IMR-90 (cell line): ENCODE measurements around the gene ABL2. TPM values are rescaled to one million over a fixed set of nuclear protein-coding genes. Genes with fewer than 3 reads are reported as not detected.
"Not testable (repeated sequence)": the region's sequence is repeated elsewhere in the genome, so short reads cannot be mapped to it uniquely, and the experiment has no call there.

ENCODE experiments used
- ATAC-seq: fragments of 200-7000 bp; cut with Tn5 transposase; 2 replicates; pipeline ENCODE4 v1.9.1; 2020; ENCODE audit warnings: low read depth, mild to moderate bottlenecking, moderate library complexity
- BruUV-seq: library from RNA; stranded (reverse); fragments of 400-500 nt; replicated peaks from 2 replicates; lab custom pipeline; 2021; lab: Mats Ljungman, UMichigan
- CTCF ChIA-PET: fragments of 300-600 bp; formaldehyde crosslinking; extraction: SDS; loops from one replicate; lab custom pipeline; 2021; ENCODE audit warnings: antibody characterized with exemption; lab: Yijun Ruan, JAX
- POLR2A ChIA-PET: fragments of 300-600 bp; sonication (Branson Sonifier 250); formaldehyde crosslinking; loops from one replicate; lab custom pipeline; 2022; ENCODE audit warnings: antibody characterized with exemption; ENCODE audit not compliant: unreplicated experiment; lab: Charles Lee
- DNase-seq: peaks from one replicate; pipeline ENCODE4 v3.0.0; 2013
- H2AFZ ChIP-seq: replicated peaks from 2 replicates; pipeline ENCODE3; 2013; ENCODE audit warnings: low read length, mild to moderate bottlenecking; ENCODE audit not compliant: poor library complexity
- H2AK5ac ChIP-seq: 2 replicates; pipeline ENCODE4 v1.6.1; 2013; ENCODE audit warnings: low read depth, low read length, inconsistent platforms
- H2AK9ac ChIP-seq: replicated peaks from 2 replicates; pipeline ENCODE3; 2013; ENCODE audit warnings: mild to moderate bottlenecking, low read depth, low read length, moderate library complexity; ENCODE audit not compliant: poor library complexity
- H2BK120ac ChIP-seq: 2 replicates; pipeline ENCODE4 v1.6.1; 2013; ENCODE audit warnings: low read depth, low read length, inconsistent platforms
- H2BK15ac ChIP-seq: 3 replicates; pipeline ENCODE4 v1.6.1; 2013; ENCODE audit warnings: low read depth, low read length, inconsistent platforms
- H2BK20ac ChIP-seq: 2 replicates; pipeline ENCODE4 v1.6.1; 2013; ENCODE audit warnings: low read depth, mild to moderate bottlenecking, inconsistent platforms, low read length, moderate library complexity
- H2BK5ac ChIP-seq: 2 replicates; pipeline ENCODE4 v1.6.1; 2013; ENCODE audit warnings: mild to moderate bottlenecking, low read depth, low read length, inconsistent platforms; ENCODE audit not compliant: poor library complexity, severe bottlenecking
- H3K14ac ChIP-seq: replicated peaks from 2 replicates; pipeline ENCODE4 v1.6.1; 2013; ENCODE audit warnings: low read depth, low read length, inconsistent platforms
- H3K18ac ChIP-seq: 2 replicates; pipeline ENCODE4 v1.6.1; 2013; ENCODE audit warnings: low read depth, low read length, control low read depth
- H3K23ac ChIP-seq: 2 replicates; pipeline ENCODE4 v1.6.1; 2013; ENCODE audit warnings: low read depth, low read length, inconsistent platforms
- H3K27ac ChIP-seq: 2 replicates; pipeline ENCODE4 v1.5.1; 2013; ENCODE audit warnings: mild to moderate bottlenecking, control low read depth, low read length; ENCODE audit not compliant: insufficient read depth
- H3K27me3 ChIP-seq: 2 replicates; pipeline ENCODE4 v1.6.1; 2013; ENCODE audit warnings: low read length; ENCODE audit not compliant: control insufficient read depth, insufficient read depth
- H3K36me3 ChIP-seq: 2 replicates; pipeline ENCODE4 v1.6.1; 2013; ENCODE audit warnings: low read length, mixed read lengths; ENCODE audit not compliant: control insufficient read depth, insufficient read depth
- H3K4ac ChIP-seq: 2 replicates; pipeline ENCODE4 v1.6.1; 2013; ENCODE audit warnings: low read depth, low read length, inconsistent platforms
- H3K4me1 ChIP-seq: 2 replicates; pipeline ENCODE4 v1.6.1; 2013; ENCODE audit warnings: low read length, mixed read lengths; ENCODE audit not compliant: control insufficient read depth, insufficient read depth
- H3K4me2 ChIP-seq: 2 replicates; pipeline ENCODE4 v1.6.1; 2013; ENCODE audit warnings: low read depth, mild to moderate bottlenecking, control low read depth, low read length, moderate library complexity
- H3K4me3 ChIP-seq: 2 replicates; pipeline ENCODE4 v1.5.1; 2013; ENCODE audit warnings: low read depth, mild to moderate bottlenecking, control low read depth, low read length, moderate library complexity; ENCODE audit not compliant: insufficient read depth
- H3K56ac ChIP-seq: 2 replicates; pipeline ENCODE4 v1.6.1; 2013; ENCODE audit warnings: low read length, inconsistent platforms; ENCODE audit not compliant: insufficient read depth; ENCODE audit errors: extremely low read depth
- H3K79me1 ChIP-seq, 2 experiments: 2 replicates each; pipeline ENCODE4 v1.6.1; 2013; ENCODE audit warnings: low read length in 2 of 2, inconsistent platforms in 1 of 2, low read depth in 1 of 2
- H3K9ac ChIP-seq: 2 replicates; pipeline ENCODE4 v1.6.1; 2013; ENCODE audit warnings: low read depth, low read length, control low read depth
- H3K9me1 ChIP-seq: 2 replicates; pipeline ENCODE4 v1.6.1; 2013; ENCODE audit warnings: low read length, inconsistent platforms; ENCODE audit not compliant: insufficient read depth
- H3K9me3 ChIP-seq: 2 replicates; pipeline ENCODE4 v1.6.1; 2013; ENCODE audit warnings: low read length; ENCODE audit not compliant: control insufficient read depth, insufficient read depth
- H4K20me1 ChIP-seq: 2 replicates; pipeline ENCODE4 v1.6.1; 2013; ENCODE audit warnings: low read length, inconsistent platforms; ENCODE audit not compliant: insufficient read depth
- H4K5ac ChIP-seq: 2 replicates; pipeline ENCODE4 v1.6.1; 2013; ENCODE audit warnings: mild to moderate bottlenecking, low read depth, low read length, control low read depth
- H4K8ac ChIP-seq, 2 experiments: 2 replicates each; pipeline ENCODE4 v1.6.1; 2013; ENCODE audit warnings: low read depth in 2 of 2, low read length in 2 of 2, control low read depth in 1 of 2, inconsistent platforms in 1 of 2
- H4K91ac ChIP-seq: 2 replicates; pipeline ENCODE4 v1.6.1; 2013; ENCODE audit warnings: low read depth, low read length, inconsistent platforms; ENCODE audit not compliant: insufficient read depth
- CEBPB ChIP-seq: IDR thresholded peaks from 2 replicates; pipeline ENCODE4 v1.6.1; 2012; ENCODE audit warnings: low read depth, low read length, improper control_type of control experiment
- MAZ ChIP-seq: IDR thresholded peaks from 2 replicates; pipeline ENCODE4 v1.6.1; 2012; ENCODE audit warnings: low read depth, mild to moderate bottlenecking, low read length, improper control_type of control experiment, moderate library complexity, borderline replicate concordance
- POLR2A ChIP-seq: IDR thresholded peaks from 2 replicates; pipeline ENCODE4 v1.6.1; 2012; ENCODE audit warnings: mild to moderate bottlenecking, low read depth, low read length
- USF2 ChIP-seq: fragments of 150-350 bp; IDR thresholded peaks from 2 replicates; pipeline ENCODE4 v1.6.1; 2017; ENCODE audit warnings: mild to moderate bottlenecking, antibody characterized with exemption, low read length, low read depth
- WGBS, 2 experiments: methylation state at CpG; one replicate each; pipeline versions ENCODE4 v1.1.5 to v1.1.7; 2013; ENCODE audit warnings: missing lambda C conversion rate in 2 of 2; ENCODE audit not compliant: insufficient read length in 1 of 2; ENCODE audit errors: extremely low coverage in 2 of 2; 5-methylcytosine and 5-hydroxymethylcytosine counted together
- dilution Hi-C: fragments of 300-500 bp; cut with HindIII; formaldehyde crosslinking; loops from one replicate; pipeline ENCODE4 v1.14.3; 2018; ENCODE audit warnings: low sequenced_read_pairs; ENCODE audit not compliant: unreplicated experiment
- in situ Hi-C: fragments of 300-500 bp; cut with MboI; formaldehyde crosslinking; loops from 3 replicates; pipeline ENCODE4 v1.14.3; 2019; ENCODE audit warnings: low sequenced_read_pairs, inconsistent platforms, mixed read lengths
- intact Hi-C: fragments of 100-400 bp; cut with micrococcal nuclease; formaldehyde crosslinking; loops from 2 replicates; pipeline ENCODE4 v1.10.0; 2022
- polyA plus RNA-seq, 3 experiments: library from polyadenylated mRNA; depleted of rRNA; stranded (reverse); fragments of >200 nt; gene quantifications; 2 replicates each; pipeline ENCODE4 v1.2.3, GENCODE V29; 2012; ENCODE audit warnings: low replicate concordance in 1 of 3
- total RNA-seq: library from RNA; depleted of rRNA; stranded (reverse); fragments of >200 nt; gene quantifications from 2 replicates; pipeline ENCODE4 v1.2.3, GENCODE V29; 2012

ABL2 gene
- total and polyA plus RNA-seq, 2 of the 4 experiments (the other 2 are of a cell fraction), result 9.7 to 110 TPM

- no peak for TF ChIP-seq MAZ
Measured at GRCh38 chr1:179142889-179143299, 86.6 kb downstream of the ABL2 start (continued).

GRCh38 chr1:179141592-179142251, 87.8 kb downstream of the ABL2 start:
- Histone ChIP-seq H3K9me3 (no peaks in the 10 kb centered on the region), H2BK20ac (0 out of 2 replicates have a peak overlapping the region, but pooled peaks have one; percentile 9), H2BK120ac (peak overlapping the region; percentile 41; the same call in 1 of the 2 replicates), H3K4ac (no peak overlapping the region; the same call in 1 of the 2 replicates), H3K27ac (peak overlapping the region; percentile 16; the same call in 1 of the 2 replicates), H3K18ac (peak overlapping the region; percentile 49), H2BK15ac (no peak overlapping the region), H2AK5ac (no peak overlapping the region), H2AFZ (no peak overlapping the region), H3K27me3 (no peaks in the 10 kb centered on the region), H4K91ac (no peak overlapping the region), H4K8ac (no peak overlapping the region), H3K14ac (no peak overlapping the region; the same call in 1 of the 2 replicates), H3K4me1 (peaks cover 13% of the 10 kb centered on the region), H4K5ac (no peak overlapping the region), H2BK5ac (peak overlapping the region; percentile 93), H2AK9ac (no peak overlapping the region), H3K9me1 (no peaks in the 10 kb centered on the region; the same call in 1 of the 2 replicates), H3K4me2 (peak overlapping the region; percentile 81), H3K79me1 (peaks cover 2 to 29% of the 10 kb centered on the region in 2 experiments), H4K20me1 (peaks cover 36% of the 10 kb centered on the region), H3K36me3 (peaks cover 2% of the 10 kb centered on the region; the same call in 1 of the 2 replicates), H3K9ac (peak overlapping the region; percentile 63; the same call in 1 of the 2 replicates), H3K23ac (peak overlapping the region; percentile 22; the same call in 1 of the 2 replicates), H3K4me3 (peak overlapping the region; percentile 56), H3K56ac (peak overlapping the region; percentile 35; the same call in 1 of the 2 replicates)
- dilution Hi-C loops (no loop called here), intact Hi-C loops (loop anchor here (5.0 kb wide), 1 partner anchor 36 kb away; no protein-coding TSS in a partner anchor), in situ Hi-C loops (no loop called here)
- BruUV-seq, result TSS peak; percentile 72
- TF ChIP-seq CEBPB (peak; percentile 50; the same call in 1 of the 2 replicates), POLR2A (peak; percentile 28), USF2 (no peak)
- ChIA-PET POLR2A (no interaction called here), CTCF (interaction anchor here (0.7 to 1.0 kb wide), 3 partner anchors 14 to 112 kb away, joined by 3 to 5 read pairs (median 3); no protein-coding TSS in a partner anchor)
- peak; percentile 88 for DNase-seq
- peak; percentile 60 for ATAC-seq
- 80% methylated on average over 1 of the region's 4 CpGs; no CpG with 5 or more reads in 1 of the 2 experiments for WGBS, 2 experiments

- in situ Hi-C loops, H2AFZ ChIP-seq, BruUV-seq, H3K4me3 ChIP-seq, dilution Hi-C loops, H4K91ac ChIP-seq, H3K56ac ChIP-seq, POLR2A ChIA-PET, DNase-seq, H2BK20ac ChIP-seq, H3K4me2 ChIP-seq, H3K4ac ChIP-seq, H4K8ac ChIP-seq, intact Hi-C loops, H3K9me1 ChIP-seq, H3K14ac ChIP-seq, H2BK15ac ChIP-seq, H3K23ac ChIP-seq, H3K27me3 ChIP-seq, H2BK120ac ChIP-seq, H4K5ac ChIP-seq, H2BK5ac ChIP-seq, H3K36me3 ChIP-seq, ATAC-seq, H3K18ac ChIP-seq, H3K9me3 ChIP-seq, H2AK9ac ChIP-seq, H3K9ac ChIP-seq, H2AK5ac ChIP-seq: not testable (repeated sequence)
- peaks cover 13% of the 10 kb centered on the region for H3K4me1 ChIP-seq
- CTCF ChIA-PET, result interaction anchor here (0.6 kb wide), 1 partner anchor 10 kb away, joined by 3 read pairs; no protein-coding TSS in a partner anchor
- peaks cover 0 to 17% of the 10 kb centered on the region in 2 experiments; a peak in 2 of 4 replicates for H3K79me1 ChIP-seq
- WGBS, 2 experiments, result 96% methylated on average over 10 of the region's 21 CpGs; no CpG with 5 or more reads in 1 of the 2 experiments
- H3K27ac ChIP-seq, result peak overlapping the region; percentile 24; the same call in 1 of the 2 replicates
- peaks cover 36% of the 10 kb centered on the region for H4K20me1 ChIP-seq
Measured at GRCh38 chr1:179138755-179139154, 90.7 kb downstream of the ABL2 start.
